Upper lobe of left lung (tissue), 6 donors: ENCODE measurements around the gene NSA2. TPM values are rescaled to one million over a fixed set of nuclear protein-coding genes. Genes with fewer than 3 reads are reported as not detected.

ENCODE experiments used
- ATAC-seq, 2 donors: fragments of 200-7000 bp; cut with Tn5 transposase; one replicate each; pipeline ENCODE4 v1.9.1; 2022; ENCODE audit warnings: mild to moderate bottlenecking in 2 of 2, moderate library complexity in 2 of 2; ENCODE audit not compliant: low FRiP score in 2 of 2
- DNase-seq, 2 donors: peaks; one replicate each; pipeline ENCODE4 v3.0.0-alpha.2; 2019 to 2020
- H3K27ac ChIP-seq, 4 donors: fragments of 200-600 bp; sonication (generic); one replicate each; pipeline ENCODE4 v1.5.1; 2016 to 2019
- H3K27me3 ChIP-seq, 4 donors: fragments of 200-600 bp; sonication (generic); one replicate each; pipeline ENCODE4 v1.5.1; 2017 to 2019
- H3K36me3 ChIP-seq, 4 donors: fragments of 200-600 bp; sonication (generic); one replicate each; pipeline ENCODE4 v1.5.1; 2016 to 2019
- H3K4me1 ChIP-seq, 4 donors: fragments of 200-600 bp; sonication (generic); one replicate each; pipeline ENCODE4 v1.5.1; 2018 to 2019
- H3K4me3 ChIP-seq, 4 donors: fragments of 200-600 bp; sonication (generic); one replicate each; pipeline ENCODE4 v1.5.1; 2017 to 2019; ENCODE audit warnings: mild to moderate bottlenecking in 2 of 4, moderate library complexity in 1 of 4
- H3K9me3 ChIP-seq, 4 donors: fragments of 200-600 bp; sonication (generic); one replicate each; pipeline ENCODE4 v1.5.1; 2018 to 2019
- EP300 ChIP-seq, 4 donors: sonication (generic); formaldehyde crosslinking; IDR thresholded peaks; one replicate each; pipeline ENCODE4 v1.5.1; 2017; ENCODE audit warnings: antibody characterized with exemption in 4 of 4, control low read depth in 2 of 4
- POLR2A ChIP-seq, 4 donors: fragments of 450-650 bp; IDR thresholded peaks; one replicate each; pipeline ENCODE4 v1.5.1; 2016 to 2017; ENCODE audit warnings: antibody characterized with exemption in 4 of 4, mild to moderate bottlenecking in 2 of 4
- POLR2AphosphoS5 ChIP-seq, 2 donors: sonication (generic); formaldehyde crosslinking; IDR thresholded peaks; one replicate each; pipeline ENCODE4 v1.5.1; 2017; ENCODE audit warnings: antibody characterized with exemption in 2 of 2
- WGBS, 2 donors: methylation state at CpG; one replicate each; pipeline ENCODE4 v1.1.5; 2017 to 2018; 5-methylcytosine and 5-hydroxymethylcytosine counted together
- small RNA-seq, 4 donors: library from RNA; depleted of rRNA; stranded (forward); fragments of <200 nt; gene quantifications; one replicate each; pipeline ENCODE3, GENCODE V24; 2016
- total RNA-seq, 6 donors: library from RNA; depleted of rRNA in 4 of 6; stranded (reverse); fragments of >200 nt in 4 of 6; gene quantifications; one replicate each; pipeline versions ENCODE4 v1.1.0 to v1.2.1, GENCODE V29; 2016 to 2021
- TF ChIP-seq, protein P1 (sequence below), 6 experiments: fragments of 450-650 bp in 4 of 6; fragments of 200-600 bp in 2 of 6; sonication (generic) in 2 of 6; IDR thresholded peaks; one replicate each; pipeline ENCODE4 v1.5.1; 2016 to 2019; ENCODE audit warnings: antibody characterized with exemption in 6 of 6
- donor health status: DM: no; HTN: no; CAD: no; lungs with moderate emphysema.
- donor health status: DM: no; HTN: yes; CAD: no; lungs with severe emphysema.

Gene NSA2
- total RNA-seq, 6 donors from 2014 or later = 38.2 to 77.0 (median 49.2) TPM

DNA sequence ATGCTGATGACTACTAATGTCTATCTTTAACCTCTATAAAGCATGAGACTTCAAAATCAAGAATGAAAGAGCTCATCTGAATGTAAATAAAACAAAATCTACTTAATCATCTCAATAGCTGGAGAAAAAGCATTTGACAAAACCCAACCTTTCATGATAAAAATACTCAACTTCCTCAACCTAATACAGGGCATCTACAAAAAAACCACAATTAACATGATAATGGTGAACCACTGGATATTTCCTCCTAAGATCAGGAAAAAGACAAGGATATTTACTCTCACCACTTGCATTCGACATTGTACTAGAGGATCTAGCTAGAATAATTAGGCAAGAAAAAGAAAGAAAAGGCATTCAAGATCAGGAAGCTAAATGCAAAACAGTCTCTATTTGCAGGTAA lies 49.8 kb downstream of the NSA2 start:
- Histone ChIP-seq H3K4me3 (no peak overlapping the region), H3K27ac (no peak overlapping the region), H3K9me3 (no peaks in the 10 kb centered on the region), H3K4me1 (no peaks in the 10 kb centered on the region), H3K36me3 (no peaks in the 10 kb centered on the region), H3K27me3 (no peaks in the 10 kb centered on the region)
- no peak for ATAC-seq
- no peak for DNase-seq
- 35 to 37% methylated on average over 1 of the region's 1 CpG for WGBS, 2 donors
- TF ChIP-seq, protein P1, sequence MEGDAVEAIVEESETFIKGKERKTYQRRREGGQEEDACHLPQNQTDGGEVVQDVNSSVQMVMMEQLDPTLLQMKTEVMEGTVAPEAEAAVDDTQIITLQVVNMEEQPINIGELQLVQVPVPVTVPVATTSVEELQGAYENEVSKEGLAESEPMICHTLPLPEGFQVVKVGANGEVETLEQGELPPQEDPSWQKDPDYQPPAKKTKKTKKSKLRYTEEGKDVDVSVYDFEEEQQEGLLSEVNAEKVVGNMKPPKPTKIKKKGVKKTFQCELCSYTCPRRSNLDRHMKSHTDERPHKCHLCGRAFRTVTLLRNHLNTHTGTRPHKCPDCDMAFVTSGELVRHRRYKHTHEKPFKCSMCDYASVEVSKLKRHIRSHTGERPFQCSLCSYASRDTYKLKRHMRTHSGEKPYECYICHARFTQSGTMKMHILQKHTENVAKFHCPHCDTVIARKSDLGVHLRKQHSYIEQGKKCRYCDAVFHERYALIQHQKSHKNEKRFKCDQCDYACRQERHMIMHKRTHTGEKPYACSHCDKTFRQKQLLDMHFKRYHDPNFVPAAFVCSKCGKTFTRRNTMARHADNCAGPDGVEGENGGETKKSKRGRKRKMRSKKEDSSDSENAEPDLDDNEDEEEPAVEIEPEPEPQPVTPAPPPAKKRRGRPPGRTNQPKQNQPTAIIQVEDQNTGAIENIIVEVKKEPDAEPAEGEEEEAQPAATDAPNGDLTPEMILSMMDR (IDR thresholded peaks at IDR 0.05) = no peak
- TF ChIP-seq POLR2AphosphoS5 (IDR thresholded peaks at IDR 0.05) = no peak
- TF ChIP-seq POLR2A (IDR thresholded peaks at IDR 0.05) = no peak
- TF ChIP-seq EP300 (IDR thresholded peaks at IDR 0.05) = no peak

DNA sequence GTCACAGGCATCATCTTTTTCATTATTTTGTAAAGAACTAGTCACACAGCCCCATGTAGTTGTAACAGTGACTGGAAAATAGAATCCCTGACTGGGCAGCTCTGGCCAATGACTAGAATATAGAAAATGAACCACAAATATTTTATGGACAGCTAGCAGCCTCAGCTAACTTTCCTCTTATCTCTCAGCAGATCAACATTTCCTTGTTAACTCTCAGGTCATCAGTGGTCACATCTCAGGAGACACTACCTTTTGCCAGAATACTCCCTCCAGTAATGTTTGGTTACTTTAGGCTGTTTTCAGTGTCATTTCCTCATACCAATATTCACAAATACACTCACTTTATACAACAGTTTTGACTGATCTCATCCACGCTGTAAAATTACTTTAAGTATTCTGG lies 55.2 kb downstream of the NSA2 start:
- DNase-seq = no peak
- Histone ChIP-seq H3K27me3 (no peaks in the 10 kb centered on the region), H3K4me1 (no peaks in the 10 kb centered on the region), H3K4me3 (no peak overlapping the region), H3K9me3 (no peaks in the 10 kb centered on the region), H3K36me3 (no peaks in the 10 kb centered on the region), H3K27ac (no peak overlapping the region)
- WGBS, 2 donors = 95 to 97% methylated on average over 1 of the region's 1 CpG
- ATAC-seq = no peak
- TF ChIP-seq POLR2A (IDR thresholded peaks at IDR 0.05) (no peak), POLR2AphosphoS5 (IDR thresholded peaks at IDR 0.05) (no peak)

DNA sequence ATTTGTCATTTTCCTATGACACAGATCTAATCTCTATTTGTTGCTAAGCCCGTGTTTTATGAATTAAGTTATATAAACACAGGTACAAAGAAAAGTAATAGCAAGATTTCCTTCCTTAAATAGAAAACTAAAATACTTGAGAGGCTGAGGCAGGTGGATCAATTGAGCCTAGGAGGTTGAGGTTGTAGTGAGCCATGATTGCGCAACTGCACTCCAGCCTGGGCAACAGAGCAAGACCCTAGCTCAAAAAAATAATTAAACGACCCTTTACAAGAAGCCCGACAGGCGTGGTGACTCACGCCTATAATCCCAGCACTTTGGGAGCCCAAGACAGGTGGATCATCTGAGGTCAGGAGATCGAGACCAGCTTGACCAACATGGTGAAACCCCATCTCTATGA lies 62.4 kb downstream of the NSA2 start:
- WGBS, 2 donors = 89 to 91% methylated on average over 7 of the region's 7 CpGs

More for the DNA sequence above, 62.4 kb downstream of the NSA2 start:
- no peak overlapping the region for H3K4me3 ChIP-seq
- no peaks in the 10 kb centered on the region for H3K36me3 ChIP-seq
- DNase-seq (no peak), ATAC-seq (no peak)
- TF ChIP-seq POLR2A (IDR thresholded peaks at IDR 0.05) (no peak), EP300 (IDR thresholded peaks at IDR 0.05) (no peak), POLR2AphosphoS5 (IDR thresholded peaks at IDR 0.05) (no peak)
- TF ChIP-seq, protein P1 (IDR thresholded peaks at IDR 0.05) = no peak
- no peaks in the 10 kb centered on the region for H3K27me3 ChIP-seq
- no peaks in the 10 kb centered on the region for H3K9me3 ChIP-seq
- H3K27ac ChIP-seq = no peak overlapping the region
- no peaks in the 10 kb centered on the region for H3K4me1 ChIP-seq

Small RNAs within 50 kb of the gene (small RNA-seq; reads per million reads assigned to genes)
- gene RNU6-658P = 0 reads per million in 4 donors

Other genes with a start within 250 kb of the NSA2 start
- 10 to 100 TPM in 5 of 6 donors, 1 to 10 TPM in 1; 9.5 to 34.1 (median 18.0) TPM for gene ENC1, start 126.5 kb upstream of the NSA2 start, total RNA-seq
- gene HEXB, start 82.0 kb upstream of the NSA2 start, total RNA-seq = 100 to 1,000 TPM; 128 to 293 (median 184) TPM
- 10 to 100 TPM in 5 of 6 donors, 1 to 10 TPM in 1; 6.1 to 33.5 (median 16.0) TPM for gene GFM2, start 132 bp upstream of the NSA2 start, total RNA-seq
- gene FAM169A, start 99.1 kb downstream of the NSA2 start, total RNA-seq = 1 to 10 TPM in 4 of 6 donors, under 1 TPM in 2; 0.11 to 1.4 (median 1.1) TPM